IMR-90 (cell line): ENCODE data around the gene TSPAN3. TPM values are rescaled to one million over a fixed set of nuclear protein-coding genes. Genes with fewer than 3 reads are reported as not detected.

Experiments
- ATAC-seq: fragments of 200-7000 bp; cut with Tn5 transposase; 2 replicates; pipeline ENCODE4 v1.9.1; 2020; ENCODE audit warnings: low read depth, mild to moderate bottlenecking, moderate library complexity
- BruUV-seq: library from RNA; stranded (reverse); fragments of 400-500 nt; replicated peaks from 2 replicates; lab custom pipeline; 2021; lab: Mats Ljungman, UMichigan
- CTCF ChIA-PET: fragments of 300-600 bp; formaldehyde crosslinking; extraction: SDS; loops from one replicate; lab custom pipeline; 2021; ENCODE audit warnings: antibody characterized with exemption; lab: Yijun Ruan, JAX
- POLR2A ChIA-PET: fragments of 300-600 bp; sonication (Branson Sonifier 250); formaldehyde crosslinking; loops from one replicate; lab custom pipeline; 2022; ENCODE audit warnings: antibody characterized with exemption; ENCODE audit not compliant: unreplicated experiment; lab: Charles Lee
- DNase-seq: peaks from one replicate; pipeline ENCODE4 v3.0.0; 2013
- H2AFZ ChIP-seq: replicated peaks from 2 replicates; pipeline ENCODE3; 2013; ENCODE audit warnings: low read length, mild to moderate bottlenecking; ENCODE audit not compliant: poor library complexity
- H2AK5ac ChIP-seq: 2 replicates; pipeline ENCODE4 v1.6.1; 2013; ENCODE audit warnings: low read depth, low read length, inconsistent platforms
- H2AK9ac ChIP-seq: replicated peaks from 2 replicates; pipeline ENCODE3; 2013; ENCODE audit warnings: mild to moderate bottlenecking, low read depth, low read length, moderate library complexity; ENCODE audit not compliant: poor library complexity
- H2BK120ac ChIP-seq: 2 replicates; pipeline ENCODE4 v1.6.1; 2013; ENCODE audit warnings: low read depth, low read length, inconsistent platforms
- H2BK15ac ChIP-seq: 3 replicates; pipeline ENCODE4 v1.6.1; 2013; ENCODE audit warnings: low read depth, low read length, inconsistent platforms
- H2BK20ac ChIP-seq: 2 replicates; pipeline ENCODE4 v1.6.1; 2013; ENCODE audit warnings: low read depth, mild to moderate bottlenecking, inconsistent platforms, low read length, moderate library complexity
- H2BK5ac ChIP-seq: 2 replicates; pipeline ENCODE4 v1.6.1; 2013; ENCODE audit warnings: mild to moderate bottlenecking, low read depth, low read length, inconsistent platforms; ENCODE audit not compliant: poor library complexity, severe bottlenecking
- H3K14ac ChIP-seq: replicated peaks from 2 replicates; pipeline ENCODE4 v1.6.1; 2013; ENCODE audit warnings: low read depth, low read length, inconsistent platforms
- H3K18ac ChIP-seq: 2 replicates; pipeline ENCODE4 v1.6.1; 2013; ENCODE audit warnings: low read depth, low read length, control low read depth
- H3K23ac ChIP-seq: 2 replicates; pipeline ENCODE4 v1.6.1; 2013; ENCODE audit warnings: low read depth, low read length, inconsistent platforms
- H3K27ac ChIP-seq: 2 replicates; pipeline ENCODE4 v1.5.1; 2013; ENCODE audit warnings: mild to moderate bottlenecking, control low read depth, low read length; ENCODE audit not compliant: insufficient read depth
- H3K27me3 ChIP-seq: 2 replicates; pipeline ENCODE4 v1.6.1; 2013; ENCODE audit warnings: low read length; ENCODE audit not compliant: control insufficient read depth, insufficient read depth
- H3K36me3 ChIP-seq: 2 replicates; pipeline ENCODE4 v1.6.1; 2013; ENCODE audit warnings: low read length, mixed read lengths; ENCODE audit not compliant: control insufficient read depth, insufficient read depth
- H3K4ac ChIP-seq: 2 replicates; pipeline ENCODE4 v1.6.1; 2013; ENCODE audit warnings: low read depth, low read length, inconsistent platforms
- H3K4me1 ChIP-seq: 2 replicates; pipeline ENCODE4 v1.6.1; 2013; ENCODE audit warnings: low read length, mixed read lengths; ENCODE audit not compliant: control insufficient read depth, insufficient read depth
- H3K4me2 ChIP-seq: 2 replicates; pipeline ENCODE4 v1.6.1; 2013; ENCODE audit warnings: low read depth, mild to moderate bottlenecking, control low read depth, low read length, moderate library complexity
- H3K4me3 ChIP-seq: 2 replicates; pipeline ENCODE4 v1.5.1; 2013; ENCODE audit warnings: low read depth, mild to moderate bottlenecking, control low read depth, low read length, moderate library complexity; ENCODE audit not compliant: insufficient read depth
- H3K56ac ChIP-seq: 2 replicates; pipeline ENCODE4 v1.6.1; 2013; ENCODE audit warnings: low read length, inconsistent platforms; ENCODE audit not compliant: insufficient read depth; ENCODE audit errors: extremely low read depth
- H3K79me1 ChIP-seq, 2 experiments: 2 replicates each; pipeline ENCODE4 v1.6.1; 2013; ENCODE audit warnings: low read length in 2 of 2, inconsistent platforms in 1 of 2, low read depth in 1 of 2
- H3K9ac ChIP-seq: 2 replicates; pipeline ENCODE4 v1.6.1; 2013; ENCODE audit warnings: low read depth, low read length, control low read depth
- H3K9me1 ChIP-seq: 2 replicates; pipeline ENCODE4 v1.6.1; 2013; ENCODE audit warnings: low read length, inconsistent platforms; ENCODE audit not compliant: insufficient read depth
- H3K9me3 ChIP-seq: 2 replicates; pipeline ENCODE4 v1.6.1; 2013; ENCODE audit warnings: low read length; ENCODE audit not compliant: control insufficient read depth, insufficient read depth
- H4K20me1 ChIP-seq: 2 replicates; pipeline ENCODE4 v1.6.1; 2013; ENCODE audit warnings: low read length, inconsistent platforms; ENCODE audit not compliant: insufficient read depth
- H4K5ac ChIP-seq: 2 replicates; pipeline ENCODE4 v1.6.1; 2013; ENCODE audit warnings: mild to moderate bottlenecking, low read depth, low read length, control low read depth
- H4K8ac ChIP-seq, 2 experiments: 2 replicates each; pipeline ENCODE4 v1.6.1; 2013; ENCODE audit warnings: low read depth in 2 of 2, low read length in 2 of 2, control low read depth in 1 of 2, inconsistent platforms in 1 of 2
- H4K91ac ChIP-seq: 2 replicates; pipeline ENCODE4 v1.6.1; 2013; ENCODE audit warnings: low read depth, low read length, inconsistent platforms; ENCODE audit not compliant: insufficient read depth
- BHLHE40 ChIP-seq: fragments of 150-350 bp; IDR thresholded peaks from 2 replicates; pipeline ENCODE4 v1.6.1; 2016; ENCODE audit warnings: mild to moderate bottlenecking, low read depth, low read length
- SMC3 ChIP-seq: fragments of 150-350 bp; IDR thresholded peaks from 2 replicates; pipeline ENCODE4 v1.6.1; 2016; ENCODE audit warnings: low read depth, mild to moderate bottlenecking, antibody characterized with exemption, low read length, moderate library complexity
- WGBS, 2 experiments: methylation state at CpG; one replicate each; pipeline versions ENCODE4 v1.1.5 to v1.1.7; 2013; ENCODE audit warnings: missing lambda C conversion rate in 2 of 2; ENCODE audit not compliant: insufficient read length in 1 of 2; ENCODE audit errors: extremely low coverage in 2 of 2; 5-methylcytosine and 5-hydroxymethylcytosine counted together
- dilution Hi-C: fragments of 300-500 bp; cut with HindIII; formaldehyde crosslinking; loops from one replicate; pipeline ENCODE4 v1.14.3; 2018; ENCODE audit warnings: low sequenced_read_pairs; ENCODE audit not compliant: unreplicated experiment
- in situ Hi-C: fragments of 300-500 bp; cut with MboI; formaldehyde crosslinking; loops from 3 replicates; pipeline ENCODE4 v1.14.3; 2019; ENCODE audit warnings: low sequenced_read_pairs, inconsistent platforms, mixed read lengths
- intact Hi-C: fragments of 100-400 bp; cut with micrococcal nuclease; formaldehyde crosslinking; loops from 2 replicates; pipeline ENCODE4 v1.10.0; 2022
- polyA plus RNA-seq, 3 experiments: library from polyadenylated mRNA; depleted of rRNA; stranded (reverse); fragments of >200 nt; gene quantifications; 2 replicates each; pipeline ENCODE4 v1.2.3, GENCODE V29; 2012; ENCODE audit warnings: low replicate concordance in 1 of 3
- total RNA-seq: library from RNA; depleted of rRNA; stranded (reverse); fragments of >200 nt; gene quantifications from 2 replicates; pipeline ENCODE4 v1.2.3, GENCODE V29; 2012

The TSPAN3 gene
- total and polyA plus RNA-seq, 2 of the 4 experiments (the other 2 are of a cell fraction): 270 to 295 TPM

DNA sequence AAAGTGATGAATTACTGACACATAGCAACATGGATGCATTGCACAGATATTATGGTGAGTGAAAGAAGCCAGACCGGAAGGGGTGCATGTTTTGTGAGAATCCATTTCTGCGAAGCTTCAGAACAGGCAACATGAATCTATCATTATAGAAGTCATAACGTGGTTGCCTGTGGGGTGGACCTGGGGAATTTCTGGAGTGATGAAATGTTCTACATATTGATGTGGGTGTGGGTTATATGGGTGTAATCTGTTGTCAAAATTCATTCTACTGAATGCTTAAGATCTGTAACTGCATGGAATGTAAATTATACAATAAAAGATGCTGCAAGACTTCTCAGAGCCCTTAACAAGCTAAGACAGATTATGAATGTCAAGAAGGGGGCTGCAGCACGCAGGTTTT lies 25.2 kb upstream of the TSPAN3 start:
- dilution Hi-C loops: no loop called here

More for the DNA sequence above, 25.2 kb upstream of the TSPAN3 start:
- H3K23ac ChIP-seq: no peak overlapping the region
- H2BK20ac ChIP-seq: no peak overlapping the region
- TF ChIP-seq SMC3 (no peak), BHLHE40 (no peak)
- POLR2A ChIA-PET: no interaction called here
- no peak overlapping the region for H3K56ac ChIP-seq
- BruUV-seq: no TSS peak
- H4K5ac ChIP-seq: no peak overlapping the region
- H2AK5ac ChIP-seq: no peak overlapping the region
- no peaks in the 10 kb centered on the region for H3K9me3 ChIP-seq
- H3K18ac ChIP-seq: no peak overlapping the region
- H3K27me3 ChIP-seq: peaks cover 1% of the 10 kb centered on the region; the same call in 1 of the 2 replicates
- H2BK5ac ChIP-seq: no peak overlapping the region
- no CpG with 5 or more reads among the region's 4 CpGs for WGBS, 2 experiments
- no peak overlapping the region for H2BK15ac ChIP-seq
- no peaks in the 10 kb centered on the region for H3K79me1 ChIP-seq
- DNase-seq (no peak), ATAC-seq (no peak)
- no peak overlapping the region for H2AFZ ChIP-seq
- no peak overlapping the region for H2AK9ac ChIP-seq
- no peak overlapping the region for H3K14ac ChIP-seq
- intact Hi-C loops (no loop called here), in situ Hi-C loops (no loop called here)
- H4K91ac ChIP-seq: no peak overlapping the region
- no peaks in the 10 kb centered on the region; the same call in 1 of the 2 replicates for H3K9me1 ChIP-seq
- H4K20me1 ChIP-seq: no peaks in the 10 kb centered on the region
- H2BK120ac ChIP-seq: no peak overlapping the region
- no peak overlapping the region for H4K8ac ChIP-seq
- H3K4me1 ChIP-seq: peaks cover 2% of the 10 kb centered on the region; the same call in 1 of the 2 replicates
- H3K9ac ChIP-seq: no peak overlapping the region
- no peak overlapping the region for H3K4me3 ChIP-seq
- H3K4me2 ChIP-seq: no peak overlapping the region
- CTCF ChIA-PET: interaction anchor here (1.2 kb wide), 1 partner anchor 12 kb away, joined by 4 read pairs; no protein-coding TSS in a partner anchor
- no peak overlapping the region for H3K27ac ChIP-seq
- H3K36me3 ChIP-seq: no peaks in the 10 kb centered on the region
- no peak overlapping the region for H3K4ac ChIP-seq
